Fibroblast of lung (primary cell): ENCODE measurements around the gene KRT38. TPM values are rescaled to one million over a fixed set of nuclear protein-coding genes. Genes with fewer than 3 reads are reported as not detected.
A peak's percentile ranks its signal among the peaks of the same experiment; 100 is the strongest.

ENCODE experiments used
- DNase-seq, 2 donors: peaks; one replicate each; pipeline versions ENCODE4 v3.0.0 to v3.0.0-alpha.2; 2010; ENCODE audit warnings: low read depth in 2 of 2
- H2AFZ ChIP-seq: 2 replicates; pipeline ENCODE4 v1.5.1; 2012; ENCODE audit warnings: low read length, control low read depth, inconsistent platforms
- H3K27ac ChIP-seq: 2 replicates; pipeline ENCODE4 v1.5.1; 2011; ENCODE audit warnings: low read length, control low read depth; ENCODE audit not compliant: insufficient read depth
- H3K27me3 ChIP-seq: 2 replicates; pipeline ENCODE4 v1.5.1; 2011; ENCODE audit warnings: mild to moderate bottlenecking, low read length; ENCODE audit not compliant: control insufficient read depth, insufficient read depth
- H3K36me3 ChIP-seq: 2 replicates; pipeline ENCODE4 v1.5.1; 2011; ENCODE audit warnings: low read length; ENCODE audit not compliant: control insufficient read depth, insufficient read depth
- H3K4me1 ChIP-seq: 2 replicates; pipeline ENCODE4 v1.5.1; 2011; ENCODE audit warnings: low read length; ENCODE audit not compliant: control insufficient read depth, insufficient read depth; ENCODE audit errors: extremely low read depth
- H3K4me2 ChIP-seq: 2 replicates; pipeline ENCODE4 v1.5.1; 2011; ENCODE audit warnings: low read length, control low read depth; ENCODE audit not compliant: insufficient read depth; ENCODE audit errors: extremely low read depth
- H3K4me3 ChIP-seq, 4 experiments: fragments of 200-600 bp in 1 of 4; sonication (generic) in 1 of 4; replicated peaks in 1 of 4; 2 replicates each; pipeline ENCODE4 v1.5.1; 2011 to 2016; ENCODE audit warnings: low read length in 4 of 4, low read depth in 3 of 4, mild to moderate bottlenecking in 3 of 4, control low read depth in 2 of 4, inconsistent platforms in 1 of 4, mixed read lengths in 1 of 4; ENCODE audit not compliant: insufficient read depth in 1 of 4; ENCODE audit errors: control extremely low read depth in 1 of 4
- H3K79me2 ChIP-seq: 2 replicates; pipeline ENCODE4 v1.5.1; 2012; ENCODE audit warnings: mild to moderate bottlenecking, low read length, inconsistent platforms; ENCODE audit not compliant: control insufficient read depth, insufficient read depth
- H3K9ac ChIP-seq: 2 replicates; pipeline ENCODE4 v1.5.1; 2011; ENCODE audit warnings: mild to moderate bottlenecking, low read length, control low read depth; ENCODE audit not compliant: insufficient read depth
- H3K9me3 ChIP-seq: 2 replicates; pipeline ENCODE4 v1.5.1; 2012; ENCODE audit warnings: low read depth, low read length; ENCODE audit not compliant: control insufficient read depth, insufficient read depth
- H4K20me1 ChIP-seq: 2 replicates; pipeline ENCODE4 v1.5.1; 2011; ENCODE audit warnings: low read length; ENCODE audit not compliant: control insufficient read depth, insufficient read depth; ENCODE audit errors: extremely low read depth
- EZH2 ChIP-seq: IDR thresholded peaks from 2 replicates; pipeline ENCODE4 v1.5.1; 2012; ENCODE audit warnings: low read length, control low read depth, mild to moderate bottlenecking; ENCODE audit errors: missing control alignments
- polyA plus RNA-seq, 2 donors: library from polyadenylated mRNA; depleted of rRNA in 1 of 2; stranded (reverse) in 1 of 2; unstranded in 1 of 2; fragments of >200 nt; gene quantifications; 2 replicates each; pipeline ENCODE4 v1.2.1, GENCODE V29; 2011 to 2012; ENCODE audit warnings: missing spikeins in 1 of 2
- total RNA-seq: library from RNA; depleted of rRNA; stranded (reverse); fragments of >200 nt; gene quantifications from 2 replicates; pipeline ENCODE4 v1.2.1, GENCODE V29; 2014
- TF ChIP-seq, protein P1 (sequence below), 2 donors: IDR thresholded peaks in 1 of 2; conservative IDR thresholded peaks in 1 of 2; 1 replicate in 1 of 2; 2 replicates in 1 of 2; pipeline ENCODE4 v1.5.1; 2011 to 2012; ENCODE audit warnings: low read length in 2 of 2, control low read depth in 1 of 2, inconsistent platforms in 1 of 2, low read depth in 1 of 2, mild to moderate bottlenecking in 1 of 2

Gene KRT38
- total and polyA plus RNA-seq, 2 donors (not counting 1 experiment from before 2014, with no cell fraction given): under 0.01 to 0.02 TPM

DNA sequence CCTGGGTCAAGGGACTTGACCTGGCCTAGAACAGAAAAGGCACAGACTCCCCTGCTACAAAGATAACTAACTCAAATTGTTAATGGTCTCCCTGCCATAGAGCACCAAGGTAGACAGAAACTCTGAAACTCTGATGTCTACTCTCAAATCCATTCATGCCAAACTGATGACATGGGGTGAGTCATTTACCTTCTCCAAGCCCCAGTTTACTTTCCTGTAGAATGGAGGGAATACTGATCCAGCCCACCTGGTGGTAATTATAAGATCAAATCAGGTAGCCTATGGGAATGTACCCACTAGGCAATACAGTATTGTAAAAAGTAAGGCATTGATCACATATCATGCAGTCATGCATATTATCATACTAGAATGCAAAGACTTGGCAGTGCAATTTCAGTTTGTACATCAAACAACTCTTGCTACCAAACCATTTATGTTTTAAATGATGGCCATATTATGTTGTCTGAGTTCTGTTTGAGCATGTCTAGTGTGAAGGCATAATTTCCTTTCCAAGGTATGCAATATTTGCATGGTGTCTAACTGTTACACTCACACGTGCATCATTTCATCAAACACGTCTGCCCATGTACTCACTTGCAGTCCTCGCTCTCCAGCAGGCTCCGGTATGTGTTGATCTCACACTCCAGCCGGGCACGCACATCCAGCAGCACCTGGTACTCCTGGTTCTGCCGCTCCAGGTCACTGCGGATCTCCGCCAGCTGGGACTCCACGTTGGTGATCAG lies 46.4 kb downstream of the KRT38 start:
- peaks cover 2% of the 10 kb centered on the region for H3K27me3 ChIP-seq
- H3K9ac ChIP-seq: no peak overlapping the region
- no peaks in the 10 kb centered on the region for H3K79me2 ChIP-seq
- no peaks in the 10 kb centered on the region for H4K20me1 ChIP-seq
- DNase-seq: peak in 1 of 2 donors; percentile 36
- H3K27ac ChIP-seq: no peak overlapping the region
- TF ChIP-seq, protein P1, sequence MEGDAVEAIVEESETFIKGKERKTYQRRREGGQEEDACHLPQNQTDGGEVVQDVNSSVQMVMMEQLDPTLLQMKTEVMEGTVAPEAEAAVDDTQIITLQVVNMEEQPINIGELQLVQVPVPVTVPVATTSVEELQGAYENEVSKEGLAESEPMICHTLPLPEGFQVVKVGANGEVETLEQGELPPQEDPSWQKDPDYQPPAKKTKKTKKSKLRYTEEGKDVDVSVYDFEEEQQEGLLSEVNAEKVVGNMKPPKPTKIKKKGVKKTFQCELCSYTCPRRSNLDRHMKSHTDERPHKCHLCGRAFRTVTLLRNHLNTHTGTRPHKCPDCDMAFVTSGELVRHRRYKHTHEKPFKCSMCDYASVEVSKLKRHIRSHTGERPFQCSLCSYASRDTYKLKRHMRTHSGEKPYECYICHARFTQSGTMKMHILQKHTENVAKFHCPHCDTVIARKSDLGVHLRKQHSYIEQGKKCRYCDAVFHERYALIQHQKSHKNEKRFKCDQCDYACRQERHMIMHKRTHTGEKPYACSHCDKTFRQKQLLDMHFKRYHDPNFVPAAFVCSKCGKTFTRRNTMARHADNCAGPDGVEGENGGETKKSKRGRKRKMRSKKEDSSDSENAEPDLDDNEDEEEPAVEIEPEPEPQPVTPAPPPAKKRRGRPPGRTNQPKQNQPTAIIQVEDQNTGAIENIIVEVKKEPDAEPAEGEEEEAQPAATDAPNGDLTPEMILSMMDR (conservative IDR thresholded peaks at IDR 0.05 in 1 of 2, IDR thresholded peaks at IDR 0.05 in 1 of 2; ENCODE audit: low read depth in 1 of 2, low read length in 2 of 2): no peak
- TF ChIP-seq EZH2: no peak
- H3K4me1 ChIP-seq: no peaks in the 10 kb centered on the region
- H3K4me2 ChIP-seq: no peak overlapping the region
- H3K9me3 ChIP-seq: no peaks in the 10 kb centered on the region
- no peaks in the 10 kb centered on the region for H3K36me3 ChIP-seq
- H3K4me3 ChIP-seq: no peak overlapping the region
- no peak overlapping the region for H2AFZ ChIP-seq

DNA sequence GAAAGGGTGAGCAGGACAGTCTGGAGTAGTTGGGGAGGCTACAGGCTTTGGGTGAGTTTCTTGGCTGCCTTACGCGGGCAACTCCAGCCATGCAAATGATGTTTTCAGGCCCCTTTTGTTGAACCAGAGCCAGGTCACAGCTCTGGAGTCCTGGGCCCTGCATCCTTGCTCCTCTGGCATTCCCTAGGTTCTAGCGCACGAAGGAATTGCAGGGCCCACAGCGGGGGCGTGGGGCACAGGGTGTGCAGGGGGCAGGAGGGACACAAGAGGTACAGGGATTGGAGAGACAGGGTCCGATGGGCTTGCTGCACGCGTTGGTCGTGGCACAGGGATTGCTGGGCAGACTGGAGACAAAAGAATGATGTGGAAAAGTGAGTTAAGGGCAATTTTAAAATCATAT lies 47.0 kb downstream of the KRT38 start:
- H3K27ac ChIP-seq: no peak overlapping the region
- peaks cover 2% of the 10 kb centered on the region for H3K27me3 ChIP-seq
- no peaks in the 10 kb centered on the region for H4K20me1 ChIP-seq
- DNase-seq: no peak
- no peaks in the 10 kb centered on the region for H3K4me1 ChIP-seq
- H3K9me3 ChIP-seq: no peaks in the 10 kb centered on the region
- H3K4me3 ChIP-seq: no peak overlapping the region
- no peak overlapping the region for H2AFZ ChIP-seq
- no peaks in the 10 kb centered on the region for H3K79me2 ChIP-seq
- no peak overlapping the region for H3K9ac ChIP-seq
- H3K36me3 ChIP-seq: no peaks in the 10 kb centered on the region
- TF ChIP-seq, protein P1 (conservative IDR thresholded peaks at IDR 0.05 in 1 of 2, IDR thresholded peaks at IDR 0.05 in 1 of 2; ENCODE audit: low read depth in 1 of 2, low read length in 2 of 2): no peak
- no peak for TF ChIP-seq EZH2
- no peak overlapping the region for H3K4me2 ChIP-seq

DNA sequence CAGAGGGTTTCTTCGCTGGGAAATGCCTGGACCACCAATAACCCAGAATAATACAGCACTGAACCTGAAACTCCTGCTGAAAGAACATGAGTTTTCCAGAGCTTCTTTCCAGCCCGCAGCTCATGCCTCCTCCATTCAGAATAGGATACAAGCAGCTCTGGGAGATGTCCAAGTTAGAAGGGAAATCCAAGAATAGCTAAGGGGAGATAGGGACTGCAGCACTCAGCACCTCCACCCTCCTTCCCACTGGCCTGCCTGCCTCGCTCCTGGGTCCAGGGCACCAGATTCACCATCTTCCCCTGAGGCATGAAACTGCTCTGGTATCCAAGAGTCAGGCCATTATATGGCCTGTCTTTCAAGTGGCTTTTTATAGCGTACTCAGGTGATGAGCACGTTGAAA lies 47.5 kb downstream of the KRT38 start:
- no peak overlapping the region for H3K4me2 ChIP-seq
- DNase-seq: peak in 1 of 2 donors; percentile 42

More for the DNA sequence above, 47.5 kb downstream of the KRT38 start:
- Histone ChIP-seq H2AFZ (no peak overlapping the region), H3K9me3 (no peaks in the 10 kb centered on the region), H4K20me1 (no peaks in the 10 kb centered on the region), H3K9ac (no peak overlapping the region), H3K4me3 (no peak overlapping the region), H3K79me2 (no peaks in the 10 kb centered on the region), H3K27ac (no peak overlapping the region), H3K27me3 (peaks cover 2% of the 10 kb centered on the region), H3K36me3 (no peaks in the 10 kb centered on the region), H3K4me1 (no peaks in the 10 kb centered on the region)
- TF ChIP-seq, protein P1 (conservative IDR thresholded peaks at IDR 0.05 in 1 of 2, IDR thresholded peaks at IDR 0.05 in 1 of 2; ENCODE audit: low read depth in 1 of 2, low read length in 2 of 2): no peak
- TF ChIP-seq EZH2: no peak
